Kidney tubule cell (primary cell): ENCODE measurements around the gene KCNAB1.

Experiments
- DNase-seq: peaks from one replicate; pipeline ENCODE4 v3.0.0-alpha.2; 2018; ENCODE audit warnings: low spot score

The KCNAB1 gene

DNA sequence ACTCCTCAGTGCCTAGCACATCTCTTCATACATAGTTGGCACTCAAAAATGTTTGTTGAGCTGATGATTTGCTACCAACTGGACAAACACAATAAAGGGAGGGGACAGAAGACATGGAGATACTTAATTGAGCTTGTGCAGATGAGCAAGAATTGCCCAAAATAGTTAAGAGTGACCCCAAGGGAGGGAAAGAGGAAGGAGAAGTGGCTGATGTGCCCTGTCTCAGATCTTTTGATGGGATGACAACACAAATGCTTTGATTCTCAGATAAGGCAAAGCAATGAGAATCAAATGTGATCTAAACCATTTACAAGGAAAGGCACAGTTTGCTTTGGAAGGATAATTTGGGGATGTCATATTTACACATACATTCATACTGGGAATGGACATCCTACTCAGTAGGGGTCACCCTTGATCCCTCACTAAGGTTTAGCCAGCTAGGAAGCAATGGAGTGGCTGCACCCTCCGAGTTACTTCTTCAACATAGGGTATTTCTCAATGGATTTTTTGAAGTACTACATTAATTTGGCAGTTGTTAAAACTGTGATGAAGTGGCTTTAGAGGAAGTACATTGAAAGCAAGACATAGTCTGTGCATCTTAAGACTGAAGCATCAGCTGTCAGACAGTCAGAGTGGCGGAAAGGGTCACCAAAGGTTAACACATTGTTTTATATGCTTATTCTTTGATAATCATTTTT lies 456.4 kb downstream of the KCNAB1 start:
- no peak for DNase-seq

DNA sequence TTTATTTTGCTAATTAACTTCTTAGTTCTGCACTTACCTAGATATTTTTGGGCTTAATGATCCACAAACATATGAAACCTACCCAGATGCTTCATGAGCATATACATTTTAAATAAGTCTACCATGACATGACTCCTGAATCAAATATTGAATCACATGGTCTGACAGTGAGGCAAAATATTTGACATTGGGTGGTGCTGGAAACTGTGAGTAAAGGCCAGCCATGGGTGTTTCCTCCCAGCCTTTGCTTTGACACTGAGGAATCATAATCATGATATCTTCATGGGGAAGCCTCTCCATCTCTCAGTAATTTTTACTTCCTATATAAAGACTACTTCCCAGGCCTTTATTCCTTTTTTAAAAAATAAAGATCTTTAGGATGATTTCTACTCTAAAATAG lies 457.4 kb downstream of the KCNAB1 start:
- DNase-seq: peak; percentile 56

DNA sequence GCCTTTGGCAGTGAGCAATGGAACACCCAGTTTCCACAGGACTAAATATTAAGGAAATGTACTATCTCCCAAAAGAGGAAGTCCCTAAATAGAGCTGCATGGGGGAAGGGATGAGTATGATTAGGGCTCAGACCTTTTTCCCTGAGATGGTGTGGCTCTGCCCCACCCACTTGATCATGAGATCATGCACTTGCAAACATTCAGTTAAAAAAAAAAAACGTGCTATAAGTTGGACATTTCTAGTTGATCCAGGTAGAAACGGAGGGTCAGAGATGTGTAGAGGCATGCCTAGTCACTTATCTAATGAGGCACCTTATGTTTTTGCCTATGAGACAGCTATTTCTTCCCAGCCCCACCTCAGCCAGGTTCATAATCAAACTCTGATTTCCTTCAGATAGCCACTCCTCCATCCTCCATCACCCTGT lies 459.1 kb downstream of the KCNAB1 start:
- DNase-seq: no peak

DNA sequence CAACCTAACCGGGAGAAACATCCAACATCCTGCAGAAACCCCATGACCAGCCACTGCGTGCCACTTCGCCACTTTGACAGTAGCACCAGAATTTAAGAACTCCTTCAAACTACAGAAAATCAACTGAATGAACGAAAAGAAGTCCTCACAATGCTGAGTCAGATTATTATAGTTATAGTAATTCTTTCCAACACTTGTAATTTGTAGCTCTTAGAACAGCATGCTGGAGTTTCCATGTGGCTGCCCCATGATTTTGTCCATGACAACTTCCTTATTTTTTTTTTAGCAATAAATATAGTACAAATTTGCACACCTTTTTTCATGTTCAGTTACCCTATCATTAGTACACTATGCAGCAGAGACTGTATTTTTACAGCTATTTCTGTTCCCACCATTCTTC lies 460.7 kb downstream of the KCNAB1 start:
- no peak for DNase-seq

DNA sequence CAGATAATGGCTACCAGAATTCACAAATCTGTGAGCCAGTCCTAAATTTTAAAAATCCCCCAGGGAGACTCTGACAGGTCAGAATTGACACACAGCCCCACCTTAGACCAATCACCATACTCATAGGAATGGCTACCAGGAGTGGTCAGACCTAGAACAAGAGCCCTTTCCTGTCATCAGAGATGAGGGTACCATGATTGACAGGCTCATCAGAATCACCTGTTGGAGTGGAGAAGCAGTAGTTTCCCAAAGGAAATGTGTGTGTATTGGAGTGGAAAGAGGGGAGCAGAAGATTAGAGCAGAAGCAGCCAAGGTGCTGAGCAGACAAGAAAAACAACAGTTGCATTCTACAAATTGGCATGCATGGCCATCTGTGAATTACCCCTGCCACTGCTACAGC lies 461.6 kb downstream of the KCNAB1 start:
- no peak for DNase-seq

DNA sequence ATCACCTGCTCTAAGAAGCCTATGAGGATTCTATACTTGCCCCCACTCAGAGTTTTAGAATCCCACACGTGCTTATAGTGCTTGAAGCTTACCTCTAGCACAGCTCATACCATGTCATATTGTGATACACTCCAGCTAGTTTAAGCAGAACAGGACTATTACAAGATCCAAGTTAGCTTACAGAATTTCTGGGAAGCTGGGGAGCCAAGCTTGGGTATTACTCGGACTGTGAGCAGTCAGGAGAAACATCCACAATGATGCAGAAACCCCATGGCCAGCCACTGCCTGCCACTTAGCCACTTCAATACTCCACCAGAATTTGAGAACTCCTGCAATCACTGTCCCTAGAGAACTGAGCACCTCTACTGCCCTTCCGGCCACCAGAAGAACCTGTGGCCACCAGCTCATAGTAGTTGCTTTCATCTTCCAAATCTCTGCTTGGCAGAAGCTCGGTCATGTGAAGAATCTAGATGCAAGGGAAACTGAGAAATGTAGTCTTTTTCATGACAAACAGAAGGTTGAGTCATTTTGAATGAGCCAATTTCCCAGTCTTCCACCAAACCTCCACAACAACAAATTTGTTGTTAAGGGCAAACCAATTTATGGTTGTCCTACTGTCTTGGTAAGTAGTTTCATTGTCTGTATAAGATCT lies 462.3 kb downstream of the KCNAB1 start:
- peak; percentile 70 for DNase-seq

DNA sequence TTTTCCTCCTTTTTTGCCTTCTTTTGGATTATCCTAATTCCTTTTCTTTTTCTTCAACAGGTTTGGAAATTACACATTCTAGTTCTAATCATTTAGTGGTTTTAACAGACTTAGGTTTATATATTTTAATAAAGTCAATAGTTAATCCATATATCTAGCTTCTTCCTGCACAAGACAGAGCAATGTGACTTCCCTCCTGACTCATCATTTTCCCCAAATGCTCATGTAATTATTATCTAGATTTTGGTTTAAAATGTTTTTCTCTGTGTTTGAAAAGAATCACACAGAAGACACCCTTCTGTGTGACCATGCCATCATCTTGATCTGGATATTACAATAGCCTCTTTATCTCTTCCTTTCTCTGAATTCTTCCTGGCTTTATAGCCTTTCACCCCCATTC lies 463.1 kb downstream of the KCNAB1 start:
- peak; percentile 46 for DNase-seq

DNA sequence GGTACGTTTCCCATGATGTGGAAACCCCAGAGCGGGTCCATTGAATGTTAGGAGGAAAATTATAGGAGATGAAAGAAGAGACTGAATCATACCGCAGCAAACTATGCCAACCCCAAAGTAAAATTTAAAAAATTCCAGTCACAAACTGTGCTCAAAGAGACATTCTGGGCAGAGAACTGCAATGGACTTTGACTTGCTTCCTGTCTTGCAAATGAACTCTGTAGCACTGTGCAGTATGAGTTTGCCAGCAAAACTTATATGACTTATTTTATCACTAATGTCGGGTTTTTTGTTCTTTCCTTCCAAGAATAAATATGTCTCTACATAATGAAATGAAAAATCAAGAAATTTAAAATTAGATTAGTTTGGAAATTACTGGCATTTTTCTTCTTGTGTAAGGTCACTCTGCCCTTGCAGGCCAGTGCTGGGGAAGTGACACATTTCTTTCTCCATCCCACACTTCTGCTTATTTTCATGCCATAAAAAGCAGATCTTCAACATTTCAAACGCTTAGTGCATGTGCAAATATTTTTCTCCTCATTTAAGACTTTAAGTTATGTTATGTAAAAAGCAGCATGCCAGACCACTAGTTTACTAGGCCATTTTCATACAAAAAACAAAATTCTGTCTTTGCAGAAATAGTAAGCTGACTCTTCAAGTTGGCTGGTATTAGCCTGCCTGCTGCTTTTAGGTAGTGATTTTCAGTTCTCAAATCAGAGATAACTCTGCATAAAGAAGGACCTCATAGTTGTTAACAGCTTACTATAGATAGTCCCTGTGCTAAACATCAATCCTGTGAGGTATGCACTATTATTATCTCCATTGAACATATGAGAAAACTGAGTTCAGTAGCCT lies 466.8 kb downstream of the KCNAB1 start:
- DNase-seq: no peak

DNA sequence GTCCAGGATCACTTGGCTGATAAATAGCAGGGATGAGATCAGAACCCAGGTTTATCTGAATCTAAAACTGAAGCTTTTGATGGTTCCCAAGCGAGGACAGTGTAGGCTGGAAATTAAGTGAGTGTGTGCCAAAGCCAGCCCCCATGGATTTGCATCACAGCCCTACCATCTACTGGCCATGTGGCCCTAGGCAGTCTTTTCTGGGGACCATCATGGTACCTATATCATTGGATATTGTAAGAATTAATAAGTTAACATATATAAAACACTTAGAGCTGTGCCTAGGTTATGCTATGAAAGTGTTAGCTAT lies 467.3 kb downstream of the KCNAB1 start:
- DNase-seq: no peak
